GM18870 (cell line): Measurements from ENCODE around the gene ZNF81.
"Not testable (repeated sequence)": the region's sequence is repeated elsewhere in the genome, so short reads cannot be mapped to it uniquely, and the experiment has no call there.

ENCODE experiments used
- ATAC-seq: cut with Tn5 transposase; IDR thresholded peaks from one replicate; pipeline ENCODE4 v1.9.1; 2021; ENCODE audit warnings: moderate library complexity; ENCODE audit not compliant: unreplicated experiment

Gene ZNF81

GRCh38 chrX:47843363-47843762 is 6.7 kb downstream of the ZNF81 start:
- no peak for ATAC-seq

- ATAC-seq = no peak
Measured at GRCh38 chrX:47844117-47844516, 7.4 kb downstream of the ZNF81 start.

GRCh38 chrX:47846040-47846439 is 9.3 kb downstream of the ZNF81 start:
- no peak for ATAC-seq

GRCh38 chrX:47849778-47850177 is 13.1 kb downstream of the ZNF81 start:
- ATAC-seq = no peak

- not testable (repeated sequence) for ATAC-seq
Measured at GRCh38 chrX:47850389-47850788, 13.7 kb downstream of the ZNF81 start.

GRCh38 chrX:47850901-47851300 is 14.2 kb downstream of the ZNF81 start:
- no peak for ATAC-seq

- ATAC-seq = no peak
Measured at GRCh38 chrX:47854474-47854873, 17.8 kb downstream of the ZNF81 start.

GRCh38 chrX:47859686-47860085 is 23.0 kb downstream of the ZNF81 start:
- ATAC-seq = no peak

GRCh38 chrX:47862680-47863079 is 26.0 kb downstream of the ZNF81 start:
- no peak for ATAC-seq

GRCh38 chrX:47863187-47863586 is 26.5 kb downstream of the ZNF81 start:
- no peak for ATAC-seq

GRCh38 chrX:47864300-47864699 is 27.6 kb downstream of the ZNF81 start:
- ATAC-seq = no peak

- ATAC-seq = no peak
Measured at GRCh38 chrX:47864785-47865184, 28.1 kb downstream of the ZNF81 start.

- ATAC-seq = no peak
Measured at GRCh38 chrX:47873123-47873522, 36.4 kb downstream of the ZNF81 start.

- ATAC-seq = no peak
Measured at GRCh38 chrX:47877327-47877726, 40.6 kb downstream of the ZNF81 start.

GRCh38 chrX:47878198-47878597 is 41.5 kb downstream of the ZNF81 start:
- no peak for ATAC-seq

GRCh38 chrX:47879463-47879862 is 42.8 kb downstream of the ZNF81 start:
- ATAC-seq = no peak

- no peak for ATAC-seq
Measured at GRCh38 chrX:47880927-47881326, 44.2 kb downstream of the ZNF81 start.

GRCh38 chrX:47885501-47885900 is 48.8 kb downstream of the ZNF81 start:
- ATAC-seq = no peak

GRCh38 chrX:47898024-47898423 is 61.3 kb downstream of the ZNF81 start:
- ATAC-seq = no peak

- ATAC-seq = no peak
Measured at GRCh38 chrX:47900833-47901232, 64.1 kb downstream of the ZNF81 start.

- ATAC-seq = no peak
Measured at GRCh38 chrX:47902161-47902560, 65.5 kb downstream of the ZNF81 start.

GRCh38 chrX:47915886-47916493 is 79.3 kb downstream of the ZNF81 start:
- no peak for ATAC-seq

GRCh38 chrX:47918274-47918673 is 81.6 kb downstream of the ZNF81 start:
- ATAC-seq = no peak
